Prostate gland (tissue), 2 donors: Measurements from ENCODE around the gene RIN2. TPM values are rescaled to one million over a fixed set of nuclear protein-coding genes. Genes with fewer than 3 reads are reported as not detected.

Experiments used
- DNase-seq: peaks from one replicate; pipeline ENCODE4 v3.0.0-alpha.2; 2019; ENCODE audit warnings: low spot score
- H3K27ac ChIP-seq, 2 donors: fragments of 200-600 bp; sonication (generic); 2 replicates each; pipeline ENCODE4 v1.5.1; 2017 to 2019
- H3K27me3 ChIP-seq: fragments of 200-600 bp; sonication (generic); replicated peaks from 2 replicates; pipeline ENCODE4 v1.5.1; 2019; ENCODE audit not compliant: insufficient read depth
- H3K36me3 ChIP-seq, 2 donors: fragments of 200-600 bp; sonication (generic); 1 replicate in 1 of 2; 2 replicates in 1 of 2; pipeline versions ENCODE4 v1.5.1 to v1.8.1; 2017 to 2019
- H3K4me1 ChIP-seq: fragments of 200-600 bp; sonication (generic); replicated peaks from 2 replicates; pipeline ENCODE4 v1.5.1; 2019
- H3K4me3 ChIP-seq, 2 donors: fragments of 200-600 bp; sonication (generic); 2 replicates each; pipeline ENCODE4 v1.5.1; 2017 to 2019
- H3K9me3 ChIP-seq: fragments of 200-600 bp; sonication (generic); 2 replicates; pipeline ENCODE4 v1.5.1; 2017
- CTCF ChIP-seq, 4 experiments: fragments of 200-600 bp in 2 of 4; fragments of 450-650 bp in 2 of 4; sonication (generic) in 2 of 4; IDR thresholded peaks; 1 replicate in 3 of 4; 2 replicates in 1 of 4; pipeline ENCODE4 v1.5.1; 2016 to 2019; ENCODE audit warnings: antibody characterized with exemption in 4 of 4, mild to moderate bottlenecking in 2 of 4, moderate library complexity in 2 of 4
- POLR2A ChIP-seq: fragments of 450-650 bp; IDR thresholded peaks from one replicate; pipeline ENCODE4 v1.6.1; 2016; ENCODE audit warnings: antibody characterized with exemption, mild to moderate bottlenecking
- POLR2AphosphoS5 ChIP-seq: sonication (generic); formaldehyde crosslinking; IDR thresholded peaks from one replicate; pipeline ENCODE4 v1.6.1; 2017; ENCODE audit warnings: antibody characterized with exemption
- WGBS: methylation state at CpG from one replicate; pipeline ENCODE4 v1.1.5; 2018; 5-methylcytosine and 5-hydroxymethylcytosine counted together
- intact Hi-C: fragments of 100-400 bp; cut with DNase I; formaldehyde crosslinking; loops from one replicate; pipeline ENCODE4 v1.14.2; 2022
- total RNA-seq, 2 donors: library from RNA; depleted of rRNA; stranded (reverse); fragments of >200 nt; gene quantifications; one replicate each; pipeline ENCODE4 v1.1.0, GENCODE V29; 2016

RIN2 gene
- total RNA-seq, 2 donors from 2014 or later = 50.4 to 77.9 TPM

- 100% methylated on average over 3 of the region's 3 CpGs for WGBS
- H3K36me3 ChIP-seq = no peaks in the 10 kb centered on the region
- no peaks in the 10 kb centered on the region for H3K4me1 ChIP-seq
- intact Hi-C loops = loop anchor here (5.0 to 10.0 kb wide), 2 partner anchors 88 to 210 kb away; no protein-coding TSS in a partner anchor
- DNase-seq = no peak
- H3K9me3 ChIP-seq = no peaks in the 10 kb centered on the region
- H3K27me3 ChIP-seq = no peaks in the 10 kb centered on the region
- no peak overlapping the region for H3K4me3 ChIP-seq
- TF ChIP-seq POLR2AphosphoS5 = no peak
- no peak for TF ChIP-seq CTCF (IDR thresholded peaks at IDR 0.05)
- TF ChIP-seq POLR2A = no peak
- H3K27ac ChIP-seq = no peak overlapping the region
Observed at GRCh38 chr20:19782669-19783068, 24.6 kb downstream of the RIN2 start.

- H3K27ac ChIP-seq = peak overlapping the region in 1 of 2 donors; percentile 12
- WGBS = 29% methylated on average over 7 of the region's 7 CpGs
- no peaks in the 10 kb centered on the region for H3K9me3 ChIP-seq
- H3K4me1 ChIP-seq = no peaks in the 10 kb centered on the region
- H3K36me3 ChIP-seq = no peaks in the 10 kb centered on the region
- H3K4me3 ChIP-seq = no peak overlapping the region
- intact Hi-C loops = loop anchor here (2.0 to 10.0 kb wide), 3 partner anchors 89 to 208 kb away; no protein-coding TSS in a partner anchor
- DNase-seq = peak; percentile 46
- TF ChIP-seq POLR2AphosphoS5 (peak; percentile 28), POLR2A (no peak), CTCF (IDR thresholded peaks at IDR 0.05) (no peak)
- H3K27me3 ChIP-seq = no peaks in the 10 kb centered on the region
Observed at GRCh38 chr20:19783966-19784401, 25.9 kb downstream of the RIN2 start.

- no peaks in the 10 kb centered on the region for H3K4me1 ChIP-seq
- H3K36me3 ChIP-seq = no peaks in the 10 kb centered on the region
- TF ChIP-seq CTCF (IDR thresholded peaks at IDR 0.05) (peak; percentile 49 to 81 (median 78)), POLR2AphosphoS5 (peak; percentile 7), POLR2A (no peak)
- peak overlapping the region; percentile 43 to 50 for H3K27ac ChIP-seq
- H3K9me3 ChIP-seq = no peaks in the 10 kb centered on the region
- WGBS = 5% methylated on average over 11 of the region's 11 CpGs
- no peaks in the 10 kb centered on the region for H3K27me3 ChIP-seq
- peak; percentile 79 for DNase-seq
- intact Hi-C loops = loop anchor here (2.0 to 10.0 kb wide), 3 partner anchors 90 to 208 kb away; no protein-coding TSS in a partner anchor
- H3K4me3 ChIP-seq = no peak overlapping the region
Observed at GRCh38 chr20:19784511-19785172, 26.6 kb downstream of the RIN2 start.

- no peaks in the 10 kb centered on the region for H3K4me1 ChIP-seq
- H3K4me3 ChIP-seq = no peak overlapping the region
- no peak for DNase-seq
- WGBS = 35% methylated on average over 5 of the region's 5 CpGs
- no peaks in the 10 kb centered on the region for H3K27me3 ChIP-seq
- peak overlapping the region in 1 of 2 donors; percentile 50 for H3K27ac ChIP-seq
- H3K9me3 ChIP-seq = no peaks in the 10 kb centered on the region
- no peak for TF ChIP-seq POLR2AphosphoS5
- no peaks in the 10 kb centered on the region for H3K36me3 ChIP-seq
- intact Hi-C loops = loop anchor here (2.0 to 10.0 kb wide), 2 partner anchors 91 to 103 kb away; no protein-coding TSS in a partner anchor
Observed at GRCh38 chr20:19785173-19785982, 27.3 kb downstream of the RIN2 start.

- no peaks in the 10 kb centered on the region for H3K4me1 ChIP-seq
- H3K36me3 ChIP-seq = no peaks in the 10 kb centered on the region
- WGBS = 97% methylated on average over 1 of the region's 1 CpG
- peak overlapping the region in 1 of 2 donors; percentile 50 for H3K27ac ChIP-seq
- no peaks in the 10 kb centered on the region for H3K9me3 ChIP-seq
- no peak for DNase-seq
- no peak overlapping the region for H3K4me3 ChIP-seq
- H3K27me3 ChIP-seq = no peaks in the 10 kb centered on the region
- intact Hi-C loops = loop anchor here (2.0 to 10.0 kb wide), 2 partner anchors 91 to 103 kb away; no protein-coding TSS in a partner anchor
- no peak for TF ChIP-seq POLR2A
- no peak for TF ChIP-seq POLR2AphosphoS5
- no peak for TF ChIP-seq CTCF (IDR thresholded peaks at IDR 0.05)
Observed at GRCh38 chr20:19785983-19786285, 27.9 kb downstream of the RIN2 start.
